Uterus (tissue), 2 donors: Measurements from ENCODE around the gene HTR1E.

Experiments
- CTCF ChIP-seq, 4 experiments: fragments of 200-600 bp in 2 of 4; fragments of 450-650 bp in 2 of 4; sonication (generic) in 2 of 4; IDR thresholded peaks; one replicate each; pipeline ENCODE4 v1.5.1; 2016 to 2019; ENCODE audit warnings: antibody characterized with exemption in 4 of 4, mild to moderate bottlenecking in 2 of 4, moderate library complexity in 1 of 4
- POLR2A ChIP-seq, 2 donors: fragments of 450-650 bp; IDR thresholded peaks; one replicate each; pipeline ENCODE4 v1.6.1; 2016; ENCODE audit warnings: antibody characterized with exemption in 2 of 2, mild to moderate bottlenecking in 1 of 2, moderate library complexity in 1 of 2

- no peak for TF ChIP-seq CTCF (IDR thresholded peaks at IDR 0.05)
- no peak for TF ChIP-seq POLR2A (IDR thresholded peaks at IDR 0.05)
Measured at GRCh38 chr6:87027021-87027420, 89.7 kb downstream of the HTR1E start.
